ENCODE results near the gene HPRT1.
"Not testable (repeated sequence)": the region's sequence is repeated elsewhere in the genome, so short reads cannot be mapped to it uniquely, and the experiment has no call there.

HPRT1 gene, protein sequence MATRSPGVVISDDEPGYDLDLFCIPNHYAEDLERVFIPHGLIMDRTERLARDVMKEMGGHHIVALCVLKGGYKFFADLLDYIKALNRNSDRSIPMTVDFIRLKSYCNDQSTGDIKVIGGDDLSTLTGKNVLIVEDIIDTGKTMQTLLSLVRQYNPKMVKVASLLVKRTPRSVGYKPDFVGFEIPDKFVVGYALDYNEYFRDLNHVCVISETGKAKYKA

DNA sequence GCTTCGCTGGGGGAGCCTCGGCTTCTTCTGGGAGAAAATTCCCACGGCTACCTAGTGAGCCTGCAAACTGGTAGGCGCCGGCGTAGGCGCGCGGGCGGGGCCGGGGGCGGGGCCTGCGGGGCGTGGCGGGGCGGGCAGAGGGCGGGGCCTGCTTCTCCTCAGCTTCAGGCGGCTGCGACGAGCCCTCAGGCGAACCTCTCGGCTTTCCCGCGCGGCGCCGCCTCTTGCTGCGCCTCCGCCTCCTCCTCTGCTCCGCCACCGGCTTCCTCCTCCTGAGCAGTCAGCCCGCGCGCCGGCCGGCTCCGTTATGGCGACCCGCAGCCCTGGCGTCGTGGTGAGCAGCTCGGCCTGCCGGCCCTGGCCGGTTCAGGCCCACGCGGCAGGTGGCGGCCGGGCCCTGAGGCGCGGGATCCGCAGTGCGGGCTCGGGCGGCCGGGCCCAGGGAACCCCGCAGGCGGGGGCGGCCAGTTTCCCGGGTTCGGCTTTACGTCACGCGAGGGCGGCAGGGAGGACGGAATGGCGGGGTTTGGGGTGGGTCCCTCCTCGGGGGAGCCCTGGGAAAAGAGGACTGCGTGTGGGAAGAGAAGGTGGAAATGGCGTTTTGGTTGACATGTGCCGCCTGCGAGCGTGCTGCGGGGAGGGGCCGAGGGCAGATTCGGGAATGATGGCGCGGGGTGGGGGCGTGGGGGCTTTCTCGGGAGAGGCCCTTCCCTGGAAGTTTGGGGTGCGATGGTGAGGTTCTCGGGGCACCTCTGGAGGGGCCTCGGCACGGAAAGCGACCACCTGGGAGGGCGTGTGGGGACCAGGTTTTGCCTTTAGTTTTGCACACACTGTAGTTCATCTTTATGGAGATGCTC, at the start of gene HPRT1:
HPRT1 (plus strand) TSS at position 161 of the 857 bp plus-strand sequence; CDS start at position 308, 147 bp downstream.
- DNase-seq: peak; percentile 92

DNA sequence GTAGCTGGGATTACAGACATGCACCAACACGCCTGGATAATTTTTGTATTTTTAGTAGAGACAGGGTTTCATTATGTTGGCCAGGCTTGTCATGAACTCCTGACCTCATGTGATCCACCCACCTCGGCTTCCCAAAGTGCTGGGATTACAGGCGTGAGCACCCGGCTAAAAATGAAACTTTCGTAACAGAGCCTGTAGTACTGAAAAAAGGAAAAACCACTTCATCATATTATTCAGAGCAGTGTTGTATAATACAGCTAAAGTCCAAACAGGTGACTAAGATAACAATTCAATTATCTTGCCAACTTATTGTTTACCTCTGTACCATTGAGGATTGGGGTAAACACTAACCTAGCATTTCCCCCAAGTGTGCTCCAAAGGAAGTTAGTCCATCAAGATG, 43.9 kb upstream of the HPRT1 start:
- DNase-seq: no peak

- no peak for DNase-seq
Observed at GRCh38 chrX:134418317-134419113, 41.5 kb upstream of the HPRT1 start.

DNA sequence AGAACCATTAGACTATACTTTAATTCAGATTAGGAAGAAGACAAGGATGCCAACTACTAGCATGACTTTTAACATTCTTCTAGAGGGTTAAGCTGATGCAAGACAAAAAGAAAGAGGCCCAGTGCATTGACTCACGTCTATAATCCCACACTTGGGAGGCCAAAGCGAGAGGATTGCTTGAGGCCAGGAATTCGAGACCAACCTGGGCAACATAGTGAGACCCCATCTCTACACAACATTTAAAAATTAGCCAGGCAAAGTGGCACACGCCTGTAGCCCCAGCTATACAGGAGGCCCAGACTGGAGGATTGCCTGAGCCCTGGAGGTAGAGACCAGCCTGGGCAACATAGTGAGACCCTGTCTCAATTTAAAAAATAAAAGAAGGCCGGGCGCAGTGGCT, 40.2 kb upstream of the HPRT1 start:
- no peak for DNase-seq

DNA sequence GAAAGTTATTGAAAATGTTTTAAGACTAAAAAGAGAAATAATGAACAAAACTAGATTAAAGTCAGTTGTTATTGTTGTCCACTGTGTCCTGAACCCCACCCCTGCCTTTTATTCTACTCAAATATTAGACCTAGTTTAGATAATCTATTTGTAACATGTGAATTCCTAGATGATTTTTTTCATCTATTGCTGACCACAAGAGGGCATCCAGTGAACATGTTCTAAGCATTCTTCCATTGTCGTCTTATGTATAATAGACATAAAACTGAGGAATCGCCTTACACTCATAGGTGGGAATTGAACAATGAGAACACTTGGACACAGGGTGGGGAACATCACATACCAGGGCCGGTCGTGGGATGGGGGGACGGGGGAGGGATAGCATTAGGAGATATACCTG, 36.4 kb upstream of the HPRT1 start:
- DNase-seq: peak; percentile 41

- no peak for DNase-seq
Observed at GRCh38 chrX:134426281-134426680, 33.7 kb upstream of the HPRT1 start.

- no peak for DNase-seq
Observed at GRCh38 chrX:134431894-134432293, 28.1 kb upstream of the HPRT1 start.

DNA sequence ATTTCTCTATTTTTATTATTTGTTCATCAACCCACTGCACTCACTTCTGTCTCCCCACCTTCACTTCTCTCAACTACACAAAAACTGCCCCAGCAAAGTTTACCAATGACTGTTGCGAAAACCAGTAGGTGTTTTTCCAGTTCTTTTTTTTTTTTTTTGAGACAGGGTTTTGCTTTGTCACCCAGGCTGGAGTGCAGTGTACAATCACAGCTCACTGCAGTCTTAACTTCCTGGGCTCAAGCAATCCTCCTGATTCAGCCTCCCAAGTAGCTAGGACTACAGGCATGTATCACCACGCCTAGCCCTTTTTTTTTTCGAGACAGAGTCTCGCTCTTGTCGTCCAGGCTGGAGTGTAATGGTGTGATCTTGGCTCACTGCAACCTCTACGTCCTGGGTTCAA, 24.1 kb upstream of the HPRT1 start:
- no peak for DNase-seq

DNA sequence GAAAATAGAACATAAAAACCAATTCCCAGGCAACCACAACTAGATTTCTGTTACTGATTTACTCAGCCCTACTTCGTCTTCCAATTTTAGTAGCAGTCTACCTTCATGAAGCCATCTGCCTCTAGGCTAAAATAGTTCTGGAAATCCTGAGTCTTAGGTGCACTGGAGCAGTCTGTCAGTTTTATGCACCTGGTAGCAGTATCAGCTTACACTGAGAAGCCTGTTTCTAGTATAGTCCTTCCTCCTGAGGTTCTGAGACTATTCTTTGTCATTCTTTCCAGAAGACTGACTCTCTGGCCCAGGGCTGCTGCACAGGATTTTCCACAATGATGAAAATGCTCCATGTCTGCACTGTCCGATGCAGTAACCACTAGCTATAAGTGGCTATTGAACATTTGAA, 16.9 kb upstream of the HPRT1 start:
- no peak for DNase-seq

GRCh38 chrX:134443461-134443860, 16.5 kb upstream of the HPRT1 start:
- DNase-seq: no peak

GRCh38 chrX:134444681-134445080, 15.3 kb upstream of the HPRT1 start:
- DNase-seq: no peak

DNA sequence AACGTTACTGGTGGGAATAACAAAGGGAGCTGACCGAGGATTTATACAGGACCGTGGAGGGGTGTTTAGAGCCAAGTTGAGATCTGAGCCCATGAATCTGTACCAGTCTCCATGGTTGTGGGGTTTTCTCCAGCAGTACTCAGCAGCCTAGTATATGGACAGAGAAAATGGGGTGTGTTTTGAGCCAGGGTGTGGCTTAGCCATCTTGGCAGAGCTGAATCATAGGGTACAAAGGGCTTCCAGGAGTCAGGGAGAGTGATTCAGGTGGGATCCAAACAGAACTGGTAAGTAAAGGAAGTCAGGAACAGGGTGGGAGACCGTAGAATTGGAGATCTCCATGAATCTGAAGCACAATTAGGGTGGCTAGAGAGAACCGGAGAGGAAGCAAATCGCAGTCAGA, 7.4 kb upstream of the HPRT1 start:
- DNase-seq: no peak

DNA sequence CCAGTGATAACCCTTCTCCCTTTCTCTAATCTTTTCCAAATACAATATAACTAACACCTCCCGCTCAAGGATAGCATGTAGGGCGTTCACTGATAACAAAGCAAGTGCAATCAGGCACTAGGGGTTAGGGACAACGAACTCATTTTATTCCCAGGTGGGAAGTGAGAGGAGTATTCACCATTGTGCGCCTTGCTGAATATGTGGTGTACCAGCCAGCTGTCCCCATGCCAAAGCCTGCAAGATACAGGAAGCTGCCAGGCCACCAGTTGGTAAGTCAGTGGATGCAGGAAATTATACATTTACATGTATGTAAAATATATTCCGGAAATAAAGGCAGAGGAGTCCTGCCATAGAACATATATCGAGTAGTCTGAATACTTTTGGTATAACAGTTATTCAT, 6.3 kb upstream of the HPRT1 start:
- DNase-seq: no peak

GRCh38 chrX:134454506-134454905, 5.5 kb upstream of the HPRT1 start:
- DNase-seq: no peak

- no peak for DNase-seq
Observed at GRCh38 chrX:134457708-134458107, 2.3 kb upstream of the HPRT1 start.

DNA sequence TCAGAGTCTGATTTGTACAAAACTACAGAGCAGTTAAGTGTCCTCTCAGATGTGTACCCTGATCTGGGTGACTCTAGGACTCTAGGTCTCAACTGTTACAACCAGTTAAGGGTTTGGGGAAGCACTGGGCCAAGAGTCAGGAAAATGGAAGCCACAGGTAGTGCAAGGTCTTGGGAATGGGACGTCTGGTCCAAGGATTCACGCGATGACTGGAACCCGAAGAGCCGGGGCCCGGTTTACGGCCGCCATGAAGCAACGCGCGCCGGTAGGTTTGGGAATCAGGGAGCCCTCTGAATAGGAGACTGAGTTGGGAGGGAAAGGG, 321 bp upstream of the HPRT1 start:
- DNase-seq: peak; percentile 77

DNA sequence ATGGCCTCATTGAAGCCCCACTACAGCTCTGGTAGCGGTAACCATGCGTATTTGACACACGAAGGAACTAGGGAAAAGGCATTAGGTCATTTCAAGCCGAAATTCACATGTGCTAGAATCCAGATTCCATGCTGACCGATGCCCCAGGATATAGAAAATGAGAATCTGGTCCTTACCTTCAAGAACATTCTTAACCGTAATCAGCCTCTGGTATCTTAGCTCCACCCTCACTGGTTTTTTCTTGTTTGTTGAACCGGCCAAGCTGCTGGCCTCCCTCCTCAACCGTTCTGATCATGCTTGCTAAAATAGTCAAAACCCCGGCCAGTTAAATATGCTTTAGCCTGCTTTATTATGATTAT, 876 bp downstream of the HPRT1 start:
- peak; percentile 51 for DNase-seq

DNA sequence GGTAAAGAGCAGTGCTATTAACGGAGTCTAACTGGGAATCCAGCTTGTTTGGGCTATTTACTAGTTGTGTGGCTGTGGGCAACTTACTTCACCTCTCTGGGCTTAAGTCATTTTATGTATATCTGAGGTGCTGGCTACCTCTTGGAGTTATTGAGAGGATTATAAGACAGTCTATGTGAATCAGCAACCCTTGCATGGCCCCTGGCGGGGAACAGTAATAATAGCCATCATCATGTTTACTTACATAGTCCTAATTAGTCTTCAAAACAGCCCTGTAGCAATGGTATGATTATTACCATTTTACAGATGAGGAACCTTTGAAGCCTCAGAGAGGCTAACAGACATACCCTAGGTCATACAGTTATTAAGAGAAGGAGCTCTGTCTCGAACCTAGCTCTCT, 1.5 kb downstream of the HPRT1 start:
- DNase-seq: no peak

GRCh38 chrX:134462927-134463326, 3.0 kb downstream of the HPRT1 start:
- DNase-seq: no peak

- not testable (repeated sequence) for DNase-seq
Observed at GRCh38 chrX:134464453-134464852, 4.5 kb downstream of the HPRT1 start.

GRCh38 chrX:134469486-134469885, 9.5 kb downstream of the HPRT1 start:
- no peak for DNase-seq

GRCh38 chrX:134470013-134470412, 10.0 kb downstream of the HPRT1 start:
- DNase-seq: no peak

- DNase-seq: no peak
Observed at GRCh38 chrX:134472041-134472440, 12.1 kb downstream of the HPRT1 start.

DNA sequence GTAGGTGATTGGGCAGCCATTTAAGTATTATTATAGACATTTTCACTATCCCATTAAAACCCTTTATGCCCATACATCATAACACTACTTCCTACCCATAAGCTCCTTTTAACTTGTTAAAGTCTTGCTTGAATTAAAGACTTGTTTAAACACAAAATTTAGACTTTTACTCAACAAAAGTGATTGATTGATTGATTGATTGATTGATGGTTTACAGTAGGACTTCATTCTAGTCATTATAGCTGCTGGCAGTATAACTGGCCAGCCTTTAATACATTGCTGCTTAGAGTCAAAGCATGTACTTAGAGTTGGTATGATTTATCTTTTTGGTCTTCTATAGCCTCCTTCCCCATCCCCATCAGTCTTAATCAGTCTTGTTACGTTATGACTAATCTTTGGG, 16.3 kb downstream of the HPRT1 start:
- DNase-seq: no peak

Measured in DMS53 (cell line).